Erythroblast (primary cell): ENCODE results near the gene NTN5.

Experiments
- GATA1 ChIP-seq: IDR thresholded peaks from 2 replicates; pipeline ENCODE4 v1.6.1; 2011; ENCODE audit warnings: low read depth, mild to moderate bottlenecking, control low read depth, low read length, moderate library complexity
- POLR2A ChIP-seq: IDR thresholded peaks from 2 replicates; pipeline ENCODE4 v1.6.1; 2011; ENCODE audit warnings: mild to moderate bottlenecking, low read length

DNA sequence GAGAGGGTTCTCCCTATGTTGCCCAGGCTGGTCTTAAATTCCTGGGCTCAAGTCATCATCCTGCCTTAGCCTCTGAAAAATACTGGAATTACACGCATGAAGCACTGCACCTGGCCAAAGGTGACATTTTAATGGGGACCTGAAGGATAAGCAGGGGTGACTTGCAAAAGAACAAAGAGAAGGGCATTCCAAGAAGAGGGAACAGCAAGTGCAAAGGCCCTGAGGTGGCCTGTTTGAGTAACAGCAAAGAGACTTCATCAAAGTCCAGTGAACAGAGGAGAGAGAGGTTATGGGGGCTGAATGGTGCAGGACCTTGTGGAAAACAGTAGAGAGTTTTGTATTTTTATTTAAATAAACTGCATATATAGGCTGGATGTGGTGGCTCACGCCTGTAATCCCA, 31.0 kb downstream of the NTN5 start:
- TF ChIP-seq POLR2A = no peak
- TF ChIP-seq GATA1 = no peak
